Activated T-cell treated with anti-CD3 and anti-CD28 coated beads for 24 hours (primary cell): ENCODE measurements around the gene ADAMTS2.

ENCODE experiments used
- DNase-seq: peaks from one replicate; pipeline ENCODE4 v3.0.0-alpha.2; 2020; ENCODE audit warnings: low read depth

Gene ADAMTS2

GRCh38 chr5:179371681-179372680 is 26.7 kb upstream of the ADAMTS2 start:
- no peak for DNase-seq

GRCh38 chr5:179371121-179371510 is 25.9 kb upstream of the ADAMTS2 start:
- DNase-seq, result no peak

- no peak for DNase-seq
These were observed 25.3 kb upstream of the ADAMTS2 start for GRCh38 chr5:179370490-179371120.

GRCh38 chr5:179369530-179369884 is 24.2 kb upstream of the ADAMTS2 start:
- DNase-seq, result no peak

GRCh38 chr5:179368806-179369529 is 23.7 kb upstream of the ADAMTS2 start:
- no peak for DNase-seq

GRCh38 chr5:179368126-179368805 is 23.0 kb upstream of the ADAMTS2 start:
- no peak for DNase-seq

- no peak for DNase-seq
These were observed 22.2 kb upstream of the ADAMTS2 start for GRCh38 chr5:179367491-179367890.

GRCh38 chr5:179362355-179362754 is 17.1 kb upstream of the ADAMTS2 start:
- DNase-seq, result no peak

GRCh38 chr5:179361037-179361603 is 15.9 kb upstream of the ADAMTS2 start:
- no peak for DNase-seq

GRCh38 chr5:179357031-179357430 is 11.8 kb upstream of the ADAMTS2 start:
- DNase-seq, result no peak

GRCh38 chr5:179355976-179356974 is 11.0 kb upstream of the ADAMTS2 start:
- DNase-seq, result no peak

- DNase-seq, result no peak
These were observed 9.1 kb upstream of the ADAMTS2 start for GRCh38 chr5:179354305-179354882.

- DNase-seq, result no peak
These were observed 3.6 kb upstream of the ADAMTS2 start for GRCh38 chr5:179348843-179349242.

- DNase-seq, result no peak
These were observed 2.8 kb upstream of the ADAMTS2 start for GRCh38 chr5:179348011-179348530.

- DNase-seq, result no peak
These were observed 2.3 kb upstream of the ADAMTS2 start for GRCh38 chr5:179347581-179347980.

- no peak for DNase-seq
These were observed 1.6 kb upstream of the ADAMTS2 start for GRCh38 chr5:179346875-179347274.

- DNase-seq, result no peak
These were observed 1.1 kb upstream of the ADAMTS2 start for GRCh38 chr5:179346401-179346800.

- no peak for DNase-seq
These were observed 153 bp downstream of the ADAMTS2 start for GRCh38 chr5:179345183-179345432.

GRCh38 chr5:179344431-179345182 is 654 bp downstream of the ADAMTS2 start:
- DNase-seq, result no peak
